ENCODE data around the gene FAM174B. TPM values are rescaled to one million over a fixed set of nuclear protein-coding genes. Genes with fewer than 3 reads are reported as not detected.

The FAM174B gene
- total RNA-seq, 1 donor from 2014 or later, result 57.7 TPM

DNA sequence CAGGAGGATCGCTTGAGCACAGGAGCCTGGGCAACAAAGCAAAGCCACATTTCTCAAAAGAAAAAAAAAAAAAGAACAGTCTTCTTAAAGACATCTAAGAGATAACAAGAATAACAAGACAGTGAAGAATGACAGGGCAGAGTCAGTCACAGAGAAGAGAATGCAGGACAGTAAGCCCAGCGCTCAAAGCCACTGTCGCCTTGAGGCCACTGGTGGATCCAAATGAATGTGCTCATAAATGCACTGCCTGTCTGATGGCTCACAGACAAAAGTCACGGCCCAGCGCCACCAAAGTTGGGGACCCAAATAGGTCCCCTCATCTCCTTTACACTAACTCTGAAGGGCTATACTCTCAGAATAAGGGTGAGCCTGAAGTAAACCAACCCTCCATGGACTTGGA is 52.3 kb downstream of the FAM174B start:
- no peak for DNase-seq
- no peak for ATAC-seq
- H3K27ac ChIP-seq, result peak overlapping the region; percentile 58
- intact Hi-C loops (cut with DNase I), result no loop called here
- no peak overlapping the region for H3K4me3 ChIP-seq
- H3K9me3 ChIP-seq, result no peaks in the 10 kb centered on the region
- TF ChIP-seq CTCF (IDR thresholded peaks at IDR 0.05), result no peak
- no peaks in the 10 kb centered on the region for H3K27me3 ChIP-seq (ENCODE audit: low read depth)
- no peaks in the 10 kb centered on the region for H3K36me3 ChIP-seq
- H3K4me1 ChIP-seq, result peaks cover 7% of the 10 kb centered on the region

DNA sequence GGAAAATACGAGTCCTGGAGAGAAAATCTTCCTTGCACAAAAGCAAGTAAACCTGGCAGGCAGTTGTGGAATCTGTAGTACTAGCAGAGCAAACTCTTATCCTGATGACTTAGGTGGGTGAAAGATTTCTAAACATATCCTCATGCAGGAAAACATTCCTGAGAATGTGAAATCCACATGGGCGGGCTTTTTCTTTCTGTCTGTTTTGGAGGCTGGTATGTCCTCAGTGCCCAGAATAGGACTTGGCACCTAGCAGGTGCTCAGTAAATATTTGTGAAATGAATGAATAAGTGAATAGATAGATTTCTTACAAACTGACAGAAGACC is 53.3 kb downstream of the FAM174B start:
- ATAC-seq, result peak; percentile 31 to 67

DNA sequence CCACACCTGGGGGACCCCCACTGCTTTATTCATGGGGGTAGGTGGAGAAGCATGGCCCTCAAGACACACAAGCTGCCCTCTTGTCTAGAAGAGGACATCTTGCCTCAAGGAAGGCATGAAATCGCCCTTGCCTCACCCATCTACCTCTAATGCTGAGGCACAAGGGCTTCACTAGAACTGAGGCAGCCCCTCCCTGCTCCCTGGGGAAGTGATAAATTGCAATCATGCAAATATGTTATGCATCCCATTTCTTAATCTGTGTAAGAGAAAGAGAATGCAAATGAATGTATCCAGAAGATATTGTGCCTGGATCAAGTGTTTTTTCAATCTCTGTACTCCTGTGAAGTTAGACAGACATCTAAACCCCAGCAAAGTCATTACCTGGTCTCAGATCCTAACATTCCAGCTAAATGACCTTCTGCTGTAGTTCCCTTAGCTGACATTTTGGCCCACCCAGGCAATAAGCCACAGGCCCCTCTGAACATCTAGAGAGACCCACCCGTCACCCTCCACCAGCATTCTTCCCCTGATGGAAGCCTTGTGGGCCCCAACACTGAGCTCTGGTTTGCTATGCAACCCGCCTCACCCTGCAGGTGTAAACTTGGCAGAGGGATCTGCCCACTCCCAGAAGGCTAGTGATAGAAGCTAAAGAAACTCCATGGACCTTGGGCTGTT is 53.8 kb downstream of the FAM174B start:
- H3K4me1 ChIP-seq, result peaks cover 7% of the 10 kb centered on the region
- H3K27ac ChIP-seq, result peak overlapping the region; percentile 31
- no peaks in the 10 kb centered on the region for H3K9me3 ChIP-seq
- no peak overlapping the region for H3K4me3 ChIP-seq
- no peaks in the 10 kb centered on the region for H3K27me3 ChIP-seq (ENCODE audit: low read depth)
- intact Hi-C loops (cut with DNase I), result no loop called here
- no peak for ATAC-seq
- H3K36me3 ChIP-seq, result no peaks in the 10 kb centered on the region
- no peak for DNase-seq
- TF ChIP-seq CTCF (IDR thresholded peaks at IDR 0.05), result no peak

More for the DNA sequence above, 53.3 kb downstream of the FAM174B start:
- DNase-seq, result no peak
- no peaks in the 10 kb centered on the region for H3K36me3 ChIP-seq
- peak overlapping the region; percentile 58 for H3K27ac ChIP-seq
- peaks cover 7% of the 10 kb centered on the region for H3K4me1 ChIP-seq
- H3K27me3 ChIP-seq (ENCODE audit: low read depth), result no peaks in the 10 kb centered on the region
- H3K4me3 ChIP-seq, result no peak overlapping the region
- no peaks in the 10 kb centered on the region for H3K9me3 ChIP-seq
- no peak for TF ChIP-seq CTCF (IDR thresholded peaks at IDR 0.05)
- intact Hi-C loops (cut with DNase I), result no loop called here

DNA sequence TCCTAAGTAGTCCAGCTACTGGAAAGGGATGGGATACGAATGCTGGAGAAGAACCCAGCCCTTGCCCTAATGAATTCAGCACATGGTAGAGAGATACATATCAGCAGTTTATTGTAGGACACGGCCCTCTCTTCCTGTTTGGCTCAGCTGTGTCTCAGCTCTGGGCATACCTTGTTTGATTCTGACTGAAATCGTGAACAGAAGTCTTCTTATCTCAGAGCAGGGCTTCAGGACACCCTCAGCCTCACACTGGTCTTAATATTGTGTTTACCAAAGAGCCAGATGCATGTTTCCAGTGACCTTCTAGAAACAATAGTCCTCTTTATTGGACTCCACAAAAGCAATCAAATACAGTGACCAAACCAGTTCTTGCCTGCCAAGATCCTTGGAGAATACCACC is 54.7 kb downstream of the FAM174B start:
- ATAC-seq (no peak), DNase-seq (no peak)
- Histone ChIP-seq H3K4me3 (no peak overlapping the region), H3K27me3 (ENCODE audit: low read depth) (no peaks in the 10 kb centered on the region), H3K9me3 (no peaks in the 10 kb centered on the region), H3K36me3 (no peaks in the 10 kb centered on the region), H3K4me1 (peaks cover 7% of the 10 kb centered on the region), H3K27ac (peak overlapping the region; percentile 31)
- intact Hi-C loops (cut with DNase I), result no loop called here
- TF ChIP-seq CTCF (IDR thresholded peaks at IDR 0.05), result no peak

DNA sequence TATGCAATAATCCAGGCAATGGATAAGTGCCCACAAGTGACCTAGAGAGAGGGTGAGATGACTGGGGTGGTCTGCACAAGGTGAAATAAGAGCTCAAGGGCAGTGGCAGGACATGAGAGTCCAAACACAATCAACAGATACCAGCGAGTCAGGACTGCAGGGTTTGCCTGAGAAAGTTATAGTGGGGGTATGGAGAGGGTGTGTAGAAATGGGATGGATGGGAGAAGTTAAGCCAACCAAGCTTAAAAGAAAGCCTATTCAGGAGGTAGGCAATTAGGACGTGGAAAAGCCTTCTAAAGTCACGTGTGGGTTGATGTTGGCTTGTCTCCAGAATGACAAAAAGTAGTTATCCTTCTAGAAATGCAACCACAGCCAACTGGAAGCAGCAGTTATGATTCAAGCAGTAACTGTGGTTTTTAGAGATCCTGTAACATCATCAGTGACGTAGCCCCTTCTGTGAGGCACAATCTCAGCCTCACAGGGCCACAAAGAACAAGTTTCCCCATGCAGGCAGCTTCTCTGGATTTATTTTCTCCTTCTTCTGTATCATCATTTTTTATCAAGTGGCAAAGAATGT is 56.1 kb downstream of the FAM174B start:
- ATAC-seq (no peak), DNase-seq (no peak)
- Histone ChIP-seq H3K4me1 (peaks cover 7% of the 10 kb centered on the region), H3K27me3 (ENCODE audit: low read depth) (no peaks in the 10 kb centered on the region), H3K36me3 (no peaks in the 10 kb centered on the region), H3K4me3 (no peak overlapping the region), H3K9me3 (no peaks in the 10 kb centered on the region), H3K27ac (no peak overlapping the region)
- TF ChIP-seq CTCF (IDR thresholded peaks at IDR 0.05), result no peak
- intact Hi-C loops (cut with DNase I), result no loop called here

Measured in lower lobe of right lung (tissue), 2 donors.